SK-N-SH (cell line): ENCODE measurements around the gene NAA11. TPM values are rescaled to one million over a fixed set of nuclear protein-coding genes. Genes with fewer than 3 reads are reported as not detected.

ENCODE experiments used
- CTCF ChIA-PET: fragments of 300-600, 350-600 bp; formaldehyde crosslinking; extraction: SDS; loops from one replicate; lab custom pipeline; 2021; lab: Yijun Ruan, JAX
- POLR2A ChIA-PET: fragments of 350-600 bp; sonication (Branson Sonifier 250); formaldehyde crosslinking; extraction: SDS; loops from one replicate; lab custom pipeline; 2020; ENCODE audit warnings: antibody characterized with exemption, inconsistent platforms; lab: Yijun Ruan, JAX
- DNase-seq: peaks from one replicate; pipeline ENCODE4 v3.0.0; 2012
- H2AFZ ChIP-seq: fragments of 200-600 bp; sonication (generic); 2 replicates; pipeline ENCODE4 v1.8.1; 2016; ENCODE audit warnings: antibody characterized with exemption, mild to moderate bottlenecking, low read depth
- H3F3A ChIP-seq: fragments of 200-600 bp; sonication (generic); replicated peaks from 2 replicates; pipeline ENCODE3; 2016; ENCODE audit warnings: antibody characterized with exemption, mild to moderate bottlenecking; ENCODE audit not compliant: insufficient read depth
- H3K27ac ChIP-seq, 2 experiments: fragments of 200-500 bp in 1 of 2; fragments of 200-600 bp in 1 of 2; sonication (Bioruptor generic) in 1 of 2; sonication (generic), shearing (Covaris generic) in 1 of 2; 2 replicates each; pipeline versions ENCODE4 v1.5.1 to v1.6.1; 2014 to 2016; ENCODE audit warnings: low read depth in 2 of 2, inconsistent platforms in 1 of 2, low read length in 1 of 2, mild to moderate bottlenecking in 1 of 2, mixed read lengths in 1 of 2
- H3K27me3 ChIP-seq: fragments of 200-600 bp; sonication (generic), shearing (Covaris generic); 2 replicates; pipeline ENCODE4 v1.6.1; 2016; ENCODE audit warnings: mixed run types; ENCODE audit not compliant: insufficient read depth
- H3K36me3 ChIP-seq, 2 experiments: fragments of 200-500 bp in 1 of 2; fragments of 200-600 bp in 1 of 2; sonication (Bioruptor generic) in 1 of 2; sonication (generic) in 1 of 2; replicated peaks in 1 of 2; 2 replicates each; pipeline versions ENCODE3 to v1.5.1; 2014 to 2016; ENCODE audit warnings: low read length in 1 of 2, mild to moderate bottlenecking in 1 of 2; ENCODE audit not compliant: insufficient read depth in 2 of 2, control insufficient read depth in 1 of 2
- H3K4me1 ChIP-seq, 2 experiments: fragments of 200-500 bp in 1 of 2; fragments of 200-600 bp in 1 of 2; sonication (Bioruptor generic) in 1 of 2; sonication (generic), shearing (Covaris generic) in 1 of 2; 2 replicates each; pipeline versions ENCODE4 v1.5.1 to v1.6.1; 2014 to 2016; ENCODE audit warnings: low read depth in 1 of 2, low read length in 1 of 2, mixed run types in 1 of 2; ENCODE audit not compliant: insufficient read depth in 2 of 2, control insufficient read depth in 1 of 2
- H3K4me2 ChIP-seq: fragments of 200-600 bp; sonication (generic), shearing (Covaris generic); 2 replicates; pipeline ENCODE4 v1.6.1; 2017; ENCODE audit warnings: mixed run types
- H3K4me3 ChIP-seq, 2 experiments: fragments of 200-500 bp in 1 of 2; fragments of 200-600 bp in 1 of 2; sonication (Bioruptor generic) in 1 of 2; sonication (generic), shearing (Covaris generic) in 1 of 2; 2 replicates each; pipeline versions ENCODE4 v1.5.1 to v1.8.1; 2014 to 2016; ENCODE audit warnings: low read depth in 2 of 2, inconsistent platforms in 1 of 2, low read length in 1 of 2, mild to moderate bottlenecking in 1 of 2, mixed read lengths in 1 of 2, moderate library complexity in 1 of 2
- H3K79me2 ChIP-seq: fragments of 200-600 bp; sonication (generic); 2 replicates; pipeline ENCODE4 v1.8.1; 2017; ENCODE audit warnings: mild to moderate bottlenecking; ENCODE audit not compliant: insufficient read depth
- H3K9ac ChIP-seq: fragments of 200-600 bp; sonication (generic); 2 replicates; pipeline ENCODE4 v1.6.1; 2017; ENCODE audit warnings: mixed run types
- H3K9me2 ChIP-seq: fragments of 200-600 bp; sonication (generic); 2 replicates; pipeline ENCODE4 v1.6.1; 2017; ENCODE audit warnings: mixed run types
- H3K9me3 ChIP-seq: fragments of 200-600 bp; sonication (generic); 2 replicates; pipeline ENCODE4 v1.6.1; 2017; ENCODE audit warnings: mixed run types, mild to moderate bottlenecking, moderate library complexity
- H4K20me1 ChIP-seq: fragments of 200-600 bp; sonication (generic); 2 replicates; pipeline ENCODE4 v1.6.1; 2017; ENCODE audit warnings: mild to moderate bottlenecking, mixed run types; ENCODE audit not compliant: insufficient read depth
- EP300 ChIP-seq, 2 experiments: IDR thresholded peaks; 2 replicates each; pipeline versions ENCODE4 v1.4.0 to v1.6.1; 2012; ENCODE audit warnings: borderline replicate concordance in 1 of 2, low read depth in 1 of 2, low read length in 1 of 2
- EZH2phosphoT487 ChIP-seq: fragments of 200-600 bp; sonication (generic); IDR thresholded peaks from 2 replicates; pipeline ENCODE4 v1.6.1; 2017; ENCODE audit warnings: low read depth, mixed run types, mild to moderate bottlenecking, antibody characterized with exemption, moderate library complexity, borderline replicate concordance
- FOSL2 ChIP-seq: IDR thresholded peaks from 2 replicates; pipeline ENCODE4 v1.4.0; 2012; ENCODE audit warnings: low read depth, mild to moderate bottlenecking, moderate library complexity, borderline replicate concordance
- FOXJ3 ChIP-seq: sonication (generic); formaldehyde crosslinking; IDR thresholded peaks from 2 replicates; pipeline ENCODE4 v1.5.1; 2020; ENCODE audit warnings: mild to moderate bottlenecking, missing genetic modification reagents
- FOXM1 ChIP-seq: IDR thresholded peaks from 2 replicates; pipeline ENCODE4 v1.4.0; 2012; ENCODE audit warnings: low read depth, mild to moderate bottlenecking
- MAX ChIP-seq: IDR thresholded peaks from 2 replicates; pipeline ENCODE4 v1.4.0; 2012; ENCODE audit warnings: low read depth
- NFIC ChIP-seq: IDR thresholded peaks from 2 replicates; pipeline ENCODE4 v1.4.0; 2012; ENCODE audit warnings: borderline replicate concordance
- NRF1 ChIP-seq: IDR thresholded peaks from 2 replicates; pipeline ENCODE4 v1.6.1; 2012; ENCODE audit warnings: low read depth, mild to moderate bottlenecking, low read length
- PBX3 ChIP-seq: IDR thresholded peaks from 2 replicates; pipeline ENCODE4; 2012
- RCOR1 ChIP-seq: fragments of 150-350 bp; IDR thresholded peaks from 2 replicates; pipeline ENCODE4 v1.6.1; 2017; ENCODE audit warnings: antibody characterized with exemption, low read length
- RFX5 ChIP-seq: IDR thresholded peaks from 2 replicates; pipeline ENCODE4 v1.6.1; 2012; ENCODE audit warnings: mild to moderate bottlenecking, improper control_type of control experiment, low read length
- TAF1 ChIP-seq: IDR thresholded peaks from 2 replicates; pipeline ENCODE4 v1.6.1; 2012; ENCODE audit warnings: low read depth, mild to moderate bottlenecking, low read length, moderate library complexity, borderline replicate concordance
- TCF12 ChIP-seq: IDR thresholded peaks from 2 replicates; pipeline ENCODE4 v1.4.0; 2012
- TEAD4 ChIP-seq: IDR thresholded peaks from 2 replicates; pipeline ENCODE4 v1.4.0; 2012; ENCODE audit warnings: mild to moderate bottlenecking, borderline replicate concordance; ENCODE audit not compliant: insufficient read depth
- USF1 ChIP-seq: IDR thresholded peaks from 2 replicates; pipeline ENCODE4 v1.4.0; 2012; ENCODE audit warnings: low read depth, borderline replicate concordance
- YY1 ChIP-seq: IDR thresholded peaks from 2 replicates; pipeline ENCODE4 v1.4.0; 2012; ENCODE audit warnings: low read depth, mild to moderate bottlenecking
- WGBS: methylation state at CpG from one replicate; pipeline ENCODE4 v1.1.6; 2017; ENCODE audit warnings: low lambda C conversion rate; 5-methylcytosine and 5-hydroxymethylcytosine counted together
- polyA plus RNA-seq, 3 experiments: library from polyadenylated mRNA; depleted of rRNA; stranded (reverse); fragments of >200 nt; gene quantifications; 2 replicates each; pipeline ENCODE4 v1.2.3, GENCODE V29; 2012

The NAA11 gene
- polyA plus RNA-seq, 1 of the 3 experiments (the other 2 are of a cell fraction): not detected

GRCh38 chr4:79288185-79288584 is 37.7 kb downstream of the NAA11 start:
- Histone ChIP-seq H3K4me1 (peaks cover 0 to 2% of the 10 kb centered on the region in 2 experiments; a peak in 1 of 4 replicates), H3K9ac (no peak overlapping the region), H3K9me3 (no peaks in the 10 kb centered on the region), H3F3A (no peaks in the 10 kb centered on the region), H4K20me1 (no peaks in the 10 kb centered on the region), H2AFZ (no peak overlapping the region), H3K27ac (no peak overlapping the region), H3K4me3 (no peak overlapping the region), H3K36me3 (no peaks in the 10 kb centered on the region), H3K4me2 (no peak overlapping the region), H3K9me2 (no peaks in the 10 kb centered on the region), H3K27me3 (no peaks in the 10 kb centered on the region), H3K79me2 (no peaks in the 10 kb centered on the region)
- no peak for TF ChIP-seq EZH2phosphoT487
- TF ChIP-seq MAX: no peak
- TF ChIP-seq TAF1: no peak
- TF ChIP-seq TCF12: no peak
- TF ChIP-seq RCOR1: no peak
- no peak for TF ChIP-seq FOSL2
- no peak for TF ChIP-seq RFX5
- no peak for TF ChIP-seq NFIC
- no peak for TF ChIP-seq FOXM1
- TF ChIP-seq YY1: no peak
- TF ChIP-seq PBX3: no peak
- no peak for TF ChIP-seq EP300 (IDR thresholded peaks at IDR 0.05; ENCODE audit: borderline replicate concordance in 1 of 2, low read depth in 1 of 2, low read length in 1 of 2)
- no peak for TF ChIP-seq NRF1
- no peak for TF ChIP-seq FOXJ3 (CRISPR knock-in tag)
- TF ChIP-seq USF1: no peak
- WGBS: 74% methylated on average over 1 of the region's 1 CpG
- no peak for DNase-seq
- ChIA-PET POLR2A (no interaction called here), CTCF (interaction anchor here (1.0 to 1.2 kb wide), 3 partner anchors 47 to 877 kb away, joined by 3 read pairs; no protein-coding TSS in a partner anchor)

- CTCF ChIA-PET: interaction anchor here (1.0 to 1.2 kb wide), 3 partner anchors 48 to 878 kb away, joined by 3 read pairs; no protein-coding TSS in a partner anchor
- POLR2A ChIA-PET: no interaction called here
- Histone ChIP-seq H3K4me2 (no peak overlapping the region), H3K27me3 (no peaks in the 10 kb centered on the region), H4K20me1 (no peaks in the 10 kb centered on the region), H3F3A (no peaks in the 10 kb centered on the region), H2AFZ (no peak overlapping the region), H3K9me2 (no peaks in the 10 kb centered on the region), H3K27ac (no peak overlapping the region), H3K9ac (no peak overlapping the region), H3K4me3 (no peak overlapping the region), H3K36me3 (no peaks in the 10 kb centered on the region), H3K9me3 (no peaks in the 10 kb centered on the region), H3K4me1 (peaks cover 0 to 2% of the 10 kb centered on the region in 2 experiments; a peak in 1 of 4 replicates), H3K79me2 (no peaks in the 10 kb centered on the region)
- no peak for TF ChIP-seq TEAD4
- no peak for TF ChIP-seq USF1
- TF ChIP-seq TCF12: no peak
- DNase-seq: no peak
These were observed 38.1 kb downstream of the NAA11 start for GRCh38 chr4:79287718-79288117.
